Ovary (tissue), 9 donors: Measurements from ENCODE around the gene CDC25B. TPM values are rescaled to one million over a fixed set of nuclear protein-coding genes. Genes with fewer than 3 reads are reported as not detected.

ENCODE experiments used
- DNase-seq, 5 donors: peaks; one replicate each; pipeline ENCODE4 v3.0.0-alpha.2; 2019 to 2020
- H3K27ac ChIP-seq, 2 donors: fragments of 200-600 bp; one replicate each; pipeline versions ENCODE4 v1.5.1 to v1.8.0; 2019 to 2022
- H3K27me3 ChIP-seq: fragments of 200-600 bp; one replicate; pipeline ENCODE4 v1.8.0; 2022
- H3K36me3 ChIP-seq: fragments of 200-600 bp; sonication (generic); one replicate; pipeline ENCODE4 v1.5.1; 2019
- H3K4me1 ChIP-seq: one replicate; pipeline ENCODE4 v1.8.1; 2013; ENCODE audit warnings: mild to moderate bottlenecking, moderate library complexity; ENCODE audit not compliant: insufficient read depth
- H3K4me3 ChIP-seq: fragments of 200-600 bp; sonication (generic); one replicate; pipeline ENCODE4 v1.5.1; 2017
- H3K9me3 ChIP-seq, 2 donors: fragments of 200-600 bp in 1 of 2; sonication (generic) in 1 of 2; one replicate each; pipeline versions ENCODE4 v1.5.1 to v1.8.1; 2013 to 2019; ENCODE audit warnings: mild to moderate bottlenecking in 1 of 2, moderate library complexity in 1 of 2
- CTCF ChIP-seq, 3 donors: fragments of 450-650 bp in 2 of 3; fragments of 200-600 bp in 1 of 3; IDR thresholded peaks; one replicate each; pipeline versions ENCODE4 v1.5.1 to v1.8.0; 2016 to 2022; ENCODE audit warnings: antibody characterized with exemption in 3 of 3, mild to moderate bottlenecking in 1 of 3
- EP300 ChIP-seq: sonication (generic); formaldehyde crosslinking; IDR thresholded peaks from one replicate; pipeline ENCODE4 v1.6.1; 2017; ENCODE audit warnings: antibody characterized with exemption
- POLR2A ChIP-seq: fragments of 450-650 bp; IDR thresholded peaks from one replicate; pipeline ENCODE4 v1.6.1; 2017; ENCODE audit warnings: antibody characterized with exemption, mild to moderate bottlenecking, moderate library complexity
- WGBS, 3 donors: extraction: QIAGEN DNeasy Blood & Tissue Kit in 1 of 3; methylation state at CpG; one replicate each; pipeline versions ENCODE4 v1.1.5 to v1.1.7; 2013 to 2017; 5-methylcytosine and 5-hydroxymethylcytosine counted together
- intact Hi-C, 4 donors: fragments of 100-400 bp; cut with DNase I; formaldehyde crosslinking; loops; one replicate each; pipeline versions ENCODE4 v1.11.0 to v1.15.1; 2022 to 2023
- polyA plus RNA-seq, 2 donors: library from polyadenylated mRNA; stranded (reverse); fragments of 200-250 nt in 1 of 2; fragments of 350-450 nt in 1 of 2; fragmentation: Illumina TruSeq in 1 of 2; extraction: RNeasy Lipid Tissue Mini Kit (QIAGEN cat#74804) in 1 of 2; gene quantifications; one replicate each; pipeline ENCODE4 v1.2.3, GENCODE V29; 2013 to 2014
- total RNA-seq, 7 donors: library from RNA; depleted of rRNA in 2 of 7; stranded (reverse); fragments of >200 nt in 2 of 7; fragmentation: NEBNext Ultra II Directional in 3 of 7; extraction: Animal tissue kit (Norgen Biotek cat#: 25700) in 3 of 7; gene quantifications; one replicate each; pipeline versions ENCODE4 v1.1.0 to v1.2.4, GENCODE V29; 2016 to 2023
- donor health status: DM: no; HTN: no; CAD: no; lungs with moderate emphysema.
- donor health status: DM: no; HTN: no; CAD: no.
- donor health status: Bipolar disorder and iron deficiency.
- donor health status: DM: yes; HTN: yes; CAD: no.
- donor health status: DM: no; HTN: no; CAD: no.
- donor health status: DM: yes; HTN: yes; CAD: no.

The CDC25B gene
- total and polyA plus RNA-seq, 9 donors, result 17.9 to 47.8 (median 33.0) TPM

GRCh38 chr20:3753501-3754275, 42.4 kb upstream of the CDC25B start:
- DNase-seq, result no peak
- intact Hi-C loops, result no loop called here
- Histone ChIP-seq H3K36me3 (no peaks in the 10 kb centered on the region), H3K4me3 (no peak overlapping the region), H3K4me1 (no peaks in the 10 kb centered on the region), H3K9me3 (no peaks in the 10 kb centered on the region), H3K27ac (no peak overlapping the region), H3K27me3 (no peaks in the 10 kb centered on the region)
- WGBS, 3 donors, result 68 to 77% (median 70%) methylated on average over 25 to 26 of the region's 26 CpGs
- TF ChIP-seq EP300, result no peak
- TF ChIP-seq CTCF (IDR thresholded peaks at IDR 0.05), result no peak
- no peak for TF ChIP-seq POLR2A

- Histone ChIP-seq H3K4me1 (peaks cover 1% of the 10 kb centered on the region), H3K27me3 (no peaks in the 10 kb centered on the region), H3K36me3 (no peaks in the 10 kb centered on the region), H3K9me3 (no peaks in the 10 kb centered on the region), H3K27ac (no peak overlapping the region), H3K4me3 (no peak overlapping the region)
- WGBS, 3 donors, result 82 to 88% (median 85%) methylated on average over 16 of the region's 16 CpGs
- no peak for DNase-seq
- intact Hi-C loops, result no loop called here
- no peak for TF ChIP-seq CTCF (IDR thresholded peaks at IDR 0.05)
These were observed 41.9 kb upstream of the CDC25B start for GRCh38 chr20:3754276-3754630.

DNA sequence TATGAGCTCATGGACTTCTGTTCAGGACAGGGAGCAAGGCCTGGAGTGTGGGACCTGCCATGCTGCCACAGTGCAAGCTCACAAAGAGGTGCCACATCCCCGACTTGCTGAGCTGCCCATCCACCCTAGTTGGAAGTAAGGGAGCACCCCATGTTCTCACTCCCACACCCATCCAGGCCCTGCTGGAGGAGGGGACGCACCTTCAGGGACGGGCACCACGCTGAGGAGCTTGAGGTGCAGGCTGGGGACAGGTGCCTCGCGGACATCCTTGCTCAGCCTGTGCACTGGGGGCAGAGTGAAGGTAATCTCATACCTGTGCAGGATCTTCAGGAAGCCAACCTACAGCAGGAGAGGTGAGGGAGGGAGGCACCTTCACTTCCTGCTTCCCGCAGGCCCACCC, 40.8 kb upstream of the CDC25B start:
- 76 to 82% (median 76%) methylated on average over 7 of the region's 7 CpGs for WGBS, 3 donors
- no peak for DNase-seq
- intact Hi-C loops, result no loop called here
- no peak overlapping the region for H3K27ac ChIP-seq
- peaks cover 11% of the 10 kb centered on the region for H3K4me1 ChIP-seq
- no peak overlapping the region for H3K4me3 ChIP-seq
- no peaks in the 10 kb centered on the region for H3K36me3 ChIP-seq
- H3K27me3 ChIP-seq, result no peaks in the 10 kb centered on the region
- H3K9me3 ChIP-seq, result no peaks in the 10 kb centered on the region
- TF ChIP-seq CTCF (IDR thresholded peaks at IDR 0.05) (no peak), POLR2A (no peak), EP300 (no peak)

DNA sequence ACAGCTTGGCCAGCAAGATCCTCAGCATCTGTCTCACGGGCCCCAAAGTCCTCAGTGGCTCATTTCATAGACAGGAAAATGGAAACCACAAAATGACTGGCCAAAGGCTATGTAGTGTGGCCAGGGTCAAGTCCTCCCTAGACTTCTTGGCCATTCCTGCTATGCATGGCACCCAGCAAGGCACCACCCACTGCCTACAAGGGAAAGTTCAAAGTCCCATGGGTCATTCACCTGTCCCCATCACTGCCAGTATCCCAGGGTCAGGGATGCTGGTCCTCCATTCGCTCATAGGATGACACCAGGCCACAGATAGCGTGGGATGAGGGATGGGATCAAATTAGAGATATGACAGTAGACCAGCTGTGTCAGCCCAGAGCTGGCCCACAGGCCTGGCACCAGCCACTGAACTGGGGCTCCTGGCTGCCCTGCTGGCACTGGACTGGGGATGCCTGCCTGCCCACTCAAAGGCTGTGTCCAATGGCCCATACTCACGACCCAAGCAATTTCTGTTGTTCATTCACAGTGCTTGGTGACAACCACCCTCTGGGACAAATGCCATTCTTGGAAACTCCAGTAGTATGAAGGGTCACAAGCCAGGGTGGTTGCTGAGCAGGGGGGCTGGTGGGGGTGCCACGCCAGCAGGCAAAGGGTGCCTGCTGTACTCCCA, 40.2 kb upstream of the CDC25B start:
- Histone ChIP-seq H3K4me1 (peaks cover 14% of the 10 kb centered on the region), H3K27me3 (no peaks in the 10 kb centered on the region), H3K4me3 (no peak overlapping the region), H3K36me3 (no peaks in the 10 kb centered on the region), H3K9me3 (no peaks in the 10 kb centered on the region), H3K27ac (no peak overlapping the region)
- TF ChIP-seq CTCF (IDR thresholded peaks at IDR 0.05), result no peak
- no peak for TF ChIP-seq EP300
- TF ChIP-seq POLR2A, result no peak
- DNase-seq, result no peak
- 78 to 87% (median 84%) methylated on average over 4 to 5 of the region's 5 CpGs for WGBS, 3 donors
- intact Hi-C loops, result no loop called here
